ENCODE data around the gene POU2F2.

DNA sequence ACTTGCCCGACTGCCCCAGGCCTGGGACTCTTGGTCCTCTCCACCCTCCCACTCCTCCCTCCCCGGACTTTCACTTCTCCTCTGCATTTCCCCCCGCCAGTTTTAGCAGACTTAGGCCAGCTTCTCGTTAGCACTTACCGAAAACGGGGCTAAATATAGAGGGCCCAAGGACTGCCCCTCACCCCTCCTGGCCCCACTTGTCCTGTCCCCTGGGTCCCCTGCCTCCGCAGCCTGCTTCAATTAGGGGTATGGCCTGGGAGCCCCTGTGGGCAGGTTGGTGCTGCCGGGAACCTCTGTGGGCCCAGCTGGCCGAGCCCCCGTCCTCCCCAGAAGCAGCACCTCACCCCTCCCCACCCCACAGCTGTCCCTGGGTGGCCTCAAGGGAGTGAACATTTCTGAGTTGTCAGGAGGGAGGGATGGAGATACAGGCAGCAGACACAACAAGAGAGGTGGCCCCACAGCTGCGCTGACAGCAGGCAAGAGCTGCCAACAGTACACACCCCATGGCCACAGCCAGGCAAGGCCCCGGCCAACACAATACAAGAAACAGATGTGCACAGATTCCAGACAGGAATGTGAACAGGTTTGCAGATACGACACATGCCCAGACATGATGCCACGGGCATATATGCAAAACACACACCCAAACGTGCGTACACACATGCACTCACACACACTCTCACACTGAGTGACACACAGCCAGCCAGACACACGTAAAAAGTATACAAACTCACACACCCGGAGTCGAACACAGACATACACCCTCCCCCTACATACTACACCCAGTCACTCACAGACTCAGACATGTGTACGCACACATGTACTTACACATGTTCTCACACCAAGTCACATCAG, 2.6 kb downstream of the POU2F2 start:
- TF ChIP-seq, protein P1, sequence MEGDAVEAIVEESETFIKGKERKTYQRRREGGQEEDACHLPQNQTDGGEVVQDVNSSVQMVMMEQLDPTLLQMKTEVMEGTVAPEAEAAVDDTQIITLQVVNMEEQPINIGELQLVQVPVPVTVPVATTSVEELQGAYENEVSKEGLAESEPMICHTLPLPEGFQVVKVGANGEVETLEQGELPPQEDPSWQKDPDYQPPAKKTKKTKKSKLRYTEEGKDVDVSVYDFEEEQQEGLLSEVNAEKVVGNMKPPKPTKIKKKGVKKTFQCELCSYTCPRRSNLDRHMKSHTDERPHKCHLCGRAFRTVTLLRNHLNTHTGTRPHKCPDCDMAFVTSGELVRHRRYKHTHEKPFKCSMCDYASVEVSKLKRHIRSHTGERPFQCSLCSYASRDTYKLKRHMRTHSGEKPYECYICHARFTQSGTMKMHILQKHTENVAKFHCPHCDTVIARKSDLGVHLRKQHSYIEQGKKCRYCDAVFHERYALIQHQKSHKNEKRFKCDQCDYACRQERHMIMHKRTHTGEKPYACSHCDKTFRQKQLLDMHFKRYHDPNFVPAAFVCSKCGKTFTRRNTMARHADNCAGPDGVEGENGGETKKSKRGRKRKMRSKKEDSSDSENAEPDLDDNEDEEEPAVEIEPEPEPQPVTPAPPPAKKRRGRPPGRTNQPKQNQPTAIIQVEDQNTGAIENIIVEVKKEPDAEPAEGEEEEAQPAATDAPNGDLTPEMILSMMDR (conservative IDR thresholded peaks at IDR 0.05 in 1 of 2, IDR thresholded peaks at IDR 0.05 in 1 of 2; ENCODE audit: extremely low read depth in 1 of 2, insufficient read depth in 1 of 2, low read depth in 1 of 2, low read length in 2 of 2), result no peak
- no peak for TF ChIP-seq EZH2 (IDR thresholded peaks at IDR 0.05; ENCODE audit: borderline replicate concordance, low read length)

All from mammary epithelial cell (primary cell).